HEK293T (cell line): Measurements from ENCODE around the gene MDFIC.

ENCODE experiments used
- CTCF ChIA-PET: fragments of 350-600 bp; formaldehyde crosslinking; extraction: SDS; loops from one replicate; lab custom pipeline; 2021; ENCODE audit warnings: antibody characterized with exemption, inconsistent platforms; lab: Yijun Ruan, JAX
- POLR2A ChIA-PET: fragments of 350-600 bp; formaldehyde crosslinking; extraction: SDS; loops from one replicate; lab custom pipeline; 2020; ENCODE audit warnings: antibody characterized with exemption, inconsistent platforms; lab: Yijun Ruan, JAX
- DNase-seq: peaks from one replicate; pipeline ENCODE4 v3.0.0; 2012; ENCODE audit warnings: mixed read lengths; ENCODE audit errors: extremely low spot score
- ARNT ChIP-seq: fragments of 450-650 bp; IDR thresholded peaks from 2 replicates; pipeline ENCODE4 v1.6.1; 2017; ENCODE audit warnings: mild to moderate bottlenecking
- BHLHE40 ChIP-seq: fragments of 450-650 bp; IDR thresholded peaks from 2 replicates; pipeline ENCODE4 v1.6.1; 2016; ENCODE audit warnings: mild to moderate bottlenecking, moderate library complexity, borderline replicate concordance
- CTBP1 ChIP-seq: fragments of 450-650 bp; IDR thresholded peaks from 2 replicates; pipeline ENCODE4 v1.6.1; 2016; ENCODE audit warnings: borderline replicate concordance
- ELF4 ChIP-seq: fragments of 450-650 bp; IDR thresholded peaks from 2 replicates; pipeline ENCODE4 v1.6.1; 2017; ENCODE audit warnings: antibody characterized with exemption
- FOXA1 ChIP-seq: fragments of 450-650 bp; IDR thresholded peaks from 2 replicates; pipeline ENCODE4 v1.6.1; 2016; ENCODE audit warnings: mild to moderate bottlenecking
- FOXK2 ChIP-seq: fragments of 450-650 bp; IDR thresholded peaks from 2 replicates; pipeline ENCODE4 v1.6.1; 2016; ENCODE audit warnings: mild to moderate bottlenecking
- FOXM1 ChIP-seq: fragments of 450-650 bp; IDR thresholded peaks from 2 replicates; pipeline ENCODE4 v1.6.1; 2017; ENCODE audit warnings: mild to moderate bottlenecking, borderline replicate concordance
- HDGF ChIP-seq: fragments of 450-650 bp; IDR thresholded peaks from 2 replicates; pipeline ENCODE4 v1.6.1; 2017; ENCODE audit warnings: antibody characterized with exemption, borderline replicate concordance
- L3MBTL2 ChIP-seq: fragments of 450-650 bp; conservative IDR thresholded peaks from 2 replicates; pipeline ENCODE4 v1.6.1; 2016; ENCODE audit warnings: mild to moderate bottlenecking
- LEF1 ChIP-seq: fragments of 450-650 bp; IDR thresholded peaks from 2 replicates; pipeline ENCODE4 v1.6.1; 2017; ENCODE audit warnings: mild to moderate bottlenecking, borderline replicate concordance
- NFRKB ChIP-seq: fragments of 450-650 bp; IDR thresholded peaks from 2 replicates; pipeline ENCODE4 v1.6.1; 2016; ENCODE audit warnings: mild to moderate bottlenecking, moderate library complexity
- SP1 ChIP-seq: fragments of 450-650 bp; IDR thresholded peaks from 2 replicates; pipeline ENCODE4 v1.6.1; 2017
- SUZ12 ChIP-seq: fragments of 450-650 bp; IDR thresholded peaks from 2 replicates; pipeline ENCODE4 v1.6.1; 2016; ENCODE audit warnings: mild to moderate bottlenecking
- TARDBP ChIP-seq: fragments of 450-650 bp; IDR thresholded peaks from 2 replicates; pipeline ENCODE4 v1.6.1; 2016
- ZNF384 ChIP-seq: fragments of 450-650 bp; IDR thresholded peaks from 2 replicates; pipeline ENCODE4 v1.6.1; 2016
- TF ChIP-seq, protein P1 (sequence below): fragments of 450-650 bp; IDR thresholded peaks from 2 replicates; pipeline ENCODE4 v1.6.1; 2016

Gene MDFIC

DNA sequence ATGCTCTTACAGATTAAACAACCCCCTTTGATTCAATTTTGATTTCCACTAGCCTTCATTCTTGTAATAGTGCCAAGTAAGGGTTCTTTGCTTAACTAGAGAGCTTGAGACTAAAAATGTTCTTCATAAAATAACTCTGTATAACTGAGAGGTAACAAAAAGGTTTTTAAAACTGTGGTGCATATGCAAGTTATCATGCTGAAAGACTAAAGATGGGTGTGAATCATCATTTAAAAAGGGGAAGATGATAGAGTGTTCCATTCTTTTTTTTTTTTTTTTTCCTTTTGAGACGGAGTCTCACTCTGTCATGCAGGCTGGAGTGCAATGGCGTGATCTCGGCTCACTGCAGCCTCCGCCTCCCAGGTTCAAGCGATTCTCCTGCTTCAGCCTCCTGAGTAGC is 11.1 kb downstream of the MDFIC start:
- no peak for DNase-seq
- ChIA-PET CTCF (no interaction called here), POLR2A (no interaction called here)
- TF ChIP-seq TARDBP (no peak), CTBP1 (no peak), SP1 (no peak), L3MBTL2 (no peak)

DNA sequence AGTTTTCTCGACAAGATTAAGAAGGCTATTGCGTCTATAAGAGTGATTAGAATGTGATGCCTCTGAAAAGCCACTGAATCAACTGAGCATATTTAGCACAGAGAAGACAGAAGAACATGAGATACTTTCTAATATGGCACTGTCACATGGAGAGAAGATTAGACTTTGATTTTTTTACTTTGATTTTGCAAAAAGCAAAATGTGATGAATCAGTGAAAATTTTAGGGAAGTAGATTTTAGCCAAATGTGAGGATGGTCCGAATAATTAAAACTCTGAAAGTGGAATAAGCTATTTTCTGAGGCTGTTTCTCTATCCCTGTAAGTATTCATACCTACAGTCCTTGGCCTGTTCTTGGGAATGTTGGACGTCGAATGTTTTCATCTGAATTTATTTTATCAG is 11.8 kb downstream of the MDFIC start:
- no peak for DNase-seq
- ChIA-PET POLR2A (no interaction called here), CTCF (no interaction called here)
- no peak for TF ChIP-seq ARNT
- TF ChIP-seq TARDBP = no peak
- TF ChIP-seq SP1 = no peak
- no peak for TF ChIP-seq NFRKB
- no peak for TF ChIP-seq SUZ12
- TF ChIP-seq LEF1 = no peak

DNA sequence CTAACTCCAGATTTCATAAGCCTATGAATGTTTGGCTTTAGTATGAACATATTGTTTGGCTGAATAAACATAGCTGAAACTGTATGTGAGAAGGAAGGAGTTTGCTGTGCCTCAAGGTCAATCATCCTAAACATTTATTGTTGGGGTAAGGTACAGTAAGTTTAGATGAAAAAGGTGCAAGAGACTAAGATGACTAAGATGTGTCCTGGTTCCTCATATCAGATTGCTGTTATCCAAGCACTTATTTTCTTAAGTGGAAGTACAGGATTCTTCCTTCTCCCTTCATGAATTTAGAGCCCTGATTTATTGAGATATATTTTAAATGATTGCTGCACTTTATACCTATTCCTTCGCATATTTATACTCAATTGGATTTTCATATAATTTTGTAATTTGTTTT is 12.2 kb downstream of the MDFIC start:
- ChIA-PET POLR2A (no interaction called here), CTCF (no interaction called here)
- TF ChIP-seq CTBP1 (no peak), BHLHE40 (no peak), NFRKB (no peak), L3MBTL2 (no peak)
- DNase-seq = no peak

DNA sequence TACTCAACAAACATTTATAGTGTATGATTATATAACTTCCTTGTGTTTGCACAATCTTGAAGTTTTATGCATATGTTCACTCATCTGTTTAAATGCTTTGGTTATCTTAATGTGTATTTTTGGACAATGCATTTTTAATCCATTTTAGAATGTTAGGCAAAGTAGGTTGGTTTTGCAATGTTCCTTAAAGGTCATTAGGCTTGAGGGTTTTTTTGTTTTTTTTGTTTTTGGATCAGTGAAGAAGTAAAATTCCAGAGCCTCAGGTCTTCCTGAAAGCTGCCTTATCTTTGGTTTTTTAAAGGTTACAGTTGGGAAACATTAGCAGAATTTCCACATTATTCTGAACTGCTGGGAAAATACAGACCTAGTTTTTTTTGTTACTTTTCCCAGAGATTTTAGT is 12.8 kb downstream of the MDFIC start:
- ChIA-PET CTCF (no interaction called here), POLR2A (no interaction called here)
- TF ChIP-seq TARDBP (no peak), FOXK2 (no peak), HDGF (no peak), BHLHE40 (no peak), ELF4 (no peak), SP1 (no peak), SUZ12 (no peak), FOXA1 (no peak), ZNF384 (no peak), NFRKB (no peak), ARNT (no peak), LEF1 (no peak), FOXM1 (no peak), L3MBTL2 (no peak), CTBP1 (no peak)
- TF ChIP-seq, protein P1, sequence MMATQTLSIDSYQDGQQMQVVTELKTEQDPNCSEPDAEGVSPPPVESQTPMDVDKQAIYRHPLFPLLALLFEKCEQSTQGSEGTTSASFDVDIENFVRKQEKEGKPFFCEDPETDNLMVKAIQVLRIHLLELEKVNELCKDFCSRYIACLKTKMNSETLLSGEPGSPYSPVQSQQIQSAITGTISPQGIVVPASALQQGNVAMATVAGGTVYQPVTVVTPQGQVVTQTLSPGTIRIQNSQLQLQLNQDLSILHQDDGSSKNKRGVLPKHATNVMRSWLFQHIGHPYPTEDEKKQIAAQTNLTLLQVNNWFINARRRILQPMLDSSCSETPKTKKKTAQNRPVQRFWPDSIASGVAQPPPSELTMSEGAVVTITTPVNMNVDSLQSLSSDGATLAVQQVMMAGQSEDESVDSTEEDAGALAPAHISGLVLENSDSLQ = no peak
- DNase-seq = no peak

DNA sequence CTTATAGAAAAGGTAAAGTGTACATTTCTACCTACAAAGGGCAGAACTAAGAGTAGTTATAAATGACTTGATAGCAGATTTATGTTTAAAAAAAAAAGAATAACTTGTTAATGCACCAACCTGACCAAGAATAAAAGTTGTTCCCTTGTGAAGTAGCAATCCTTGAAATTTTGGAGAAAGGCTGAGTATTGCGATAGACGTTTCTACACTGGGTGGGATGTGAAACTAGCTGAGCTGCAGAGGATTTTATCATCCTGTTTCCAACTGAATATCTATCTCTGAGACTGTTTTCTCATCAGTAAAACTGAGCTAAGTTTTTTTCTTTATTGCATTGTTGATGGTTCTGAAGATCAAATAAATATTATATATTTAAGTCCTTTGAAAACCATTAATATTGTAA is 14.6 kb downstream of the MDFIC start:
- no peak for DNase-seq
- ChIA-PET POLR2A (no interaction called here), CTCF (no interaction called here)
- no peak for TF ChIP-seq L3MBTL2
- TF ChIP-seq HDGF = no peak

DNA sequence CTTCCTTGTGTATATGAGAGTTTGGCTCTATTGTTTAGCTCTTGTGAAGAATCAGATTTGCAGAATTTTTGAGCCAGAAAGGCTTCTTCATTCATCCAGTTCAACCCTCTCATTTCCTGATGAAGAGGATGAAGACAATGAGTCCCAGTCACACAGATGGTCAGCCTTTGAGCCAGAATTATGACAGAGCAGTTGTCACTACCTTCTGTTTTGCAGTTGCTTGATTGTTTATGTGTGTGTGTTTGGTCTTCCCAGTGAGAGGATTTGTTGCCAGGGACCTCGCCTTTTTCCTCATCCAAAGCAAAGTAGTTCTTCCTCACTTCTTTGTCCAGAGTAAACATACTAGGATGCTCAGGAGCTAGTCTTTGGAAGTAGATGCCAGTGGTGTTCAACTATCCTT is 15.6 kb downstream of the MDFIC start:
- no peak for DNase-seq
- TF ChIP-seq HDGF (no peak), ARNT (no peak), FOXM1 (no peak), ELF4 (no peak), SP1 (no peak), ZNF384 (no peak), LEF1 (no peak), FOXA1 (no peak), BHLHE40 (no peak), TARDBP (no peak), CTBP1 (no peak)
- ChIA-PET CTCF (no interaction called here), POLR2A (no interaction called here)

DNA sequence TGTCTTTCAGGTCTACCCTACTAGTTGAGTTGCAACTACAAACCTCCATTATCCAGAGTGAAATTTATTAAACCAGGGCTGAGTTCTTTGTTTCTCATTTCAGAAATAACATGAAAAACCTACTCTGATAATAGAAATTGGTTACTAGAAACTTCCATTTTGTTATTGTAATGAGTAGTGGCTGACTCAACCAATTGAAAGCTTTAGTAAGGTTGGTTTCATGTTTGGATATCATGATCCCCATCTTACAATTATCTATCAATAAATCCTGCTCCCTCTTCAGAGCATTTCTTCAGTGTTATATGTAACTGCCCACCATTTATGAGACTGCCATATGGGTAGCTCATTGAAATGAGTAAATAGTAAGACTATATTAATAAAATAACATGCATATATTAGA is 16.9 kb downstream of the MDFIC start:
- CTCF ChIA-PET = interaction anchor here (0.9 kb wide), 1 partner anchor 17 kb away, joined by 3 read pairs; no protein-coding TSS in a partner anchor
- no peak for TF ChIP-seq FOXM1
- TF ChIP-seq TARDBP = no peak
- no peak for TF ChIP-seq ARNT
- TF ChIP-seq L3MBTL2 = no peak
- no peak for TF ChIP-seq BHLHE40
- TF ChIP-seq LEF1 = no peak
- TF ChIP-seq NFRKB = no peak
- POLR2A ChIA-PET = no interaction called here
- DNase-seq = no peak

DNA sequence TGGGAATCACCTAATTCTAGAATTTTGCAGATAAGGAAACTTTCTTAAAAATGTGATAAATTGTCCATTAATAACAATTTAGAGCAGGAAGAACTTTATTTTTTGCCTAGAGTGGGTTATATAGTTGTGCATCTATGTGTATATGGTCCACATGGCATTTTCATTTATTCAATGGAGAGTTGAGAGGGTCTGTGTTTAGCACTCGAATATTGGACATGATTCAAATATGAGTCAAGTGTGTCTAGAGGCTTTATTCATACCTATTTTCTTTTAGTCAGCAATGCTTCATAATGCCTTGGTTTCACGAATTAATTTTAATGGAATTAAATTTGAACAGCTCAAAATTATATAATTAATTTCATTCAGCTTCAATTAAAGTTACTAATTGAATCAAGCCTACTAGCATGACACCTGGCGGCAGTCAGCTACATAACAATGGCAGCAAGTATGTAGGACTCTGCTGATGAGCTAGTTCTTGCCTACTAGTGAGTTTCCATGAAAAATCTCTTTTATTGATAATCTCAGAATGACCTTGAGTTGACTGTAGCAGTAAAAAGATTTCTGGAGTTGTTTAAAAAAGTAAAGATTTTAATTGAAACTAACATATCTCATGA is 17.7 kb downstream of the MDFIC start:
- DNase-seq = no peak
- ChIA-PET POLR2A (no interaction called here), CTCF (interaction anchor here (0.9 kb wide), 1 partner anchor 16 kb away, joined by 3 read pairs; no protein-coding TSS in a partner anchor)
- TF ChIP-seq FOXA1 (no peak), FOXK2 (no peak), CTBP1 (no peak), ARNT (no peak), BHLHE40 (no peak), LEF1 (no peak), ZNF384 (no peak), FOXM1 (no peak), SP1 (no peak)
